ENCODE data around the gene CCNT1. TPM values are rescaled to one million over a fixed set of nuclear protein-coding genes. Genes with fewer than 3 reads are reported as not detected.

Gene CCNT1
- total and polyA plus RNA-seq, 2 of the 4 experiments (the other 2 are of a cell fraction) = 9.0 to 74.0 TPM

DNA sequence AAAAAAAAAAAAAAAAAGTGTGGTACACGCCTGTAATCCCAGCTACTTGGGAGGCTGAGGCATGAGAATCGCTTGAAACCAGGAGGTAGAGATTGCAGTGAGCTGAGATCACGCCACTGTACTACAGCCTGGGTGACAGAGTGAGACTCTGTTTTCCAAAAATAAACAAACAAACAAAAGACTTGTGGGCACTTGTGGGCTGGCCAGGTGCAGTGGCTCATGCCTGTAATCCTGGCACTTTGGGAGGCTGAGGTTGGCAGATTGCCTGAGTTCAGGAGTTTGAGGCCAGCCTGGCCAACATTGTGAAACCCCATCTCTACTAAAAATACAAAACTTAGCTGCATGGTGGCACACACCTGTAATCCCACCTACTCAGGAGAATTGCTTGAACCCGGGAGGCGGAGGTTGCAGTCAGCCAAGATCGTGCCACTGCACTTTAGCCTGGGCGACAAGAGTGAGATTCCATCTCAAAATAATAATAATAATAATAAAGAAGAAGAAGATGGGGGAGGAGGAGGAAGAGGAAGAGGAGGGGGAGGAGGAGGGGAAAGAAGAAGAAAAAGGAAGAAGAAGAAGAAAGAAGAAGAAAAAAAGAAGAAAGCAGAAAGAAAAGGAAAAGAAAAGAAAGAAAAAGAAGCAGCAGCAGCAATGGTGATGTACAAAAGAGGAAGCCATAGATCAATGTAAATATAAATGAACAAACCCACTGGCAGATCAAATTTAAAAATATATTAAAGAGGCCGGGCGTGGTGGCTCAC lies 27.9 kb upstream of the CCNT1 start:
- Histone ChIP-seq H2BK5ac (ENCODE audit: low read depth, low read length, poor library complexity, severe bottlenecking) (no peak overlapping the region), H4K20me1 (ENCODE audit: insufficient read depth, low read length) (no peaks in the 10 kb centered on the region), H3K23ac (ENCODE audit: low read depth, low read length) (no peak overlapping the region), H3K4me3 (ENCODE audit: insufficient read depth, low read depth, low read length) (no peak overlapping the region), H3K27me3 (ENCODE audit: control insufficient read depth, insufficient read depth, low read length) (peaks cover 10% of the 10 kb centered on the region), H4K91ac (ENCODE audit: insufficient read depth, low read depth, low read length) (no peak overlapping the region), H2BK20ac (ENCODE audit: low read depth, low read length) (no peak overlapping the region), H3K4me2 (ENCODE audit: low read depth, low read length) (no peak overlapping the region), H3K27ac (ENCODE audit: insufficient read depth, low read length) (no peak overlapping the region), H3K36me3 (ENCODE audit: control insufficient read depth, insufficient read depth, low read length) (no peaks in the 10 kb centered on the region), H3K18ac (ENCODE audit: low read depth, low read length) (no peak overlapping the region), H3K9ac (ENCODE audit: low read depth, low read length) (no peak overlapping the region), H2BK15ac (ENCODE audit: low read depth, low read length) (no peak overlapping the region), H3K9me3 (ENCODE audit: control insufficient read depth, insufficient read depth, low read length) (no peaks in the 10 kb centered on the region), H3K79me1 (ENCODE audit: low read depth in 1 of 2, low read length in 2 of 2) (no peaks in the 10 kb centered on the region), H3K14ac (replicated peaks; ENCODE audit: low read depth, low read length) (no peak overlapping the region), H2AK9ac (replicated peaks; ENCODE audit: low read depth, low read length, poor library complexity) (no peak overlapping the region), H3K4me1 (ENCODE audit: control insufficient read depth, insufficient read depth, low read length) (no peaks in the 10 kb centered on the region), H4K8ac (ENCODE audit: low read depth in 2 of 2, low read length in 2 of 2) (no peak overlapping the region), H3K56ac (ENCODE audit: extremely low read depth, insufficient read depth, low read length) (no peak overlapping the region), H4K5ac (ENCODE audit: low read depth, low read length) (no peak overlapping the region), H2BK120ac (ENCODE audit: low read depth, low read length) (no peak overlapping the region), H3K9me1 (ENCODE audit: insufficient read depth, low read length) (no peaks in the 10 kb centered on the region), H2AFZ (replicated peaks; ENCODE audit: low read length, poor library complexity) (no peak overlapping the region), H3K4ac (ENCODE audit: low read depth, low read length) (no peak overlapping the region), H2AK5ac (ENCODE audit: low read depth, low read length) (no peak overlapping the region)
- WGBS, 2 experiments (ENCODE audit: extremely low coverage in 2 of 2, insufficient read length in 1 of 2) = no CpG with 5 or more reads among the region's 9 CpGs
- dilution Hi-C loops (cut with HindIII; ENCODE audit: low sequenced_read_pairs, unreplicated experiment) (no loop called here), intact Hi-C loops (cut with micrococcal nuclease) (no loop called here), in situ Hi-C loops (cut with MboI; ENCODE audit: low sequenced_read_pairs) (no loop called here)
- DNase-seq (no peak), ATAC-seq (ENCODE audit: low read depth) (no peak)
- BruUV-seq (replicated peaks) = no TSS peak
- ChIA-PET POLR2A (ENCODE audit: unreplicated experiment) (no interaction called here), CTCF (no interaction called here)
- TF ChIP-seq RFX5 (IDR thresholded peaks at IDR 0.05; ENCODE audit: low read depth, low read length) = no peak
- TF ChIP-seq BHLHE40 (IDR thresholded peaks at IDR 0.05; ENCODE audit: low read depth, low read length) = no peak
- no peak for TF ChIP-seq NFE2L2 (IDR thresholded peaks at IDR 0.05; ENCODE audit: low read depth, low read length)
- TF ChIP-seq MAFK (IDR thresholded peaks at IDR 0.05; ENCODE audit: low read depth, low read length) = no peak
- TF ChIP-seq MAZ (IDR thresholded peaks at IDR 0.05; ENCODE audit: borderline replicate concordance, low read depth, low read length) = no peak
- TF ChIP-seq RCOR1 (IDR thresholded peaks at IDR 0.05; ENCODE audit: insufficient replicate concordance, low read length) = no peak
- TF ChIP-seq CHD1 (IDR thresholded peaks at IDR 0.05; ENCODE audit: low read depth, low read length) = no peak
- TF ChIP-seq, protein P1, sequence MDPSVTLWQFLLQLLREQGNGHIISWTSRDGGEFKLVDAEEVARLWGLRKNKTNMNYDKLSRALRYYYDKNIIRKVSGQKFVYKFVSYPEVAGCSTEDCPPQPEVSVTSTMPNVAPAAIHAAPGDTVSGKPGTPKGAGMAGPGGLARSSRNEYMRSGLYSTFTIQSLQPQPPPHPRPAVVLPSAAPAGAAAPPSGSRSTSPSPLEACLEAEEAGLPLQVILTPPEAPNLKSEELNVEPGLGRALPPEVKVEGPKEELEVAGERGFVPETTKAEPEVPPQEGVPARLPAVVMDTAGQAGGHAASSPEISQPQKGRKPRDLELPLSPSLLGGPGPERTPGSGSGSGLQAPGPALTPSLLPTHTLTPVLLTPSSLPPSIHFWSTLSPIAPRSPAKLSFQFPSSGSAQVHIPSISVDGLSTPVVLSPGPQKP (IDR thresholded peaks at IDR 0.05; ENCODE audit: borderline replicate concordance, low read depth, low read length) = no peak
- TF ChIP-seq, protein P2, sequence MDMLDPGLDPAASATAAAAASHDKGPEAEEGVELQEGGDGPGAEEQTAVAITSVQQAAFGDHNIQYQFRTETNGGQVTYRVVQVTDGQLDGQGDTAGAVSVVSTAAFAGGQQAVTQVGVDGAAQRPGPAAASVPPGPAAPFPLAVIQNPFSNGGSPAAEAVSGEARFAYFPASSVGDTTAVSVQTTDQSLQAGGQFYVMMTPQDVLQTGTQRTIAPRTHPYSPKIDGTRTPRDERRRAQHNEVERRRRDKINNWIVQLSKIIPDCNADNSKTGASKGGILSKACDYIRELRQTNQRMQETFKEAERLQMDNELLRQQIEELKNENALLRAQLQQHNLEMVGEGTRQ (IDR thresholded peaks at IDR 0.05; ENCODE audit: low read depth, low read length) = no peak
- TF ChIP-seq SMC3 (IDR thresholded peaks at IDR 0.05; ENCODE audit: low read depth, low read length) = no peak
- TF ChIP-seq CEBPB (IDR thresholded peaks at IDR 0.05; ENCODE audit: low read depth, low read length) = no peak
